MM.1S (cell line): Measurements from ENCODE around the gene ASGR1.
"Not testable (repeated sequence)": the region's sequence is repeated elsewhere in the genome, so short reads cannot be mapped to it uniquely, and the experiment has no call there.

ENCODE experiments used
- EZH2 ChIP-seq: fragments of 300-600 bp; sonication (generic); optimal IDR thresholded peaks from 2 replicates; pipeline ENCODE3; 2017; ENCODE audit warnings: low read depth, mild to moderate bottlenecking, antibody characterized with exemption, low read length, mixed read lengths
- EZH2phosphoT487 ChIP-seq: fragments of 300-600 bp; sonication (generic); IDR thresholded peaks from 2 replicates; pipeline ENCODE4 v1.6.1; 2018; ENCODE audit warnings: antibody characterized with exemption, low read length
- TF ChIP-seq, protein P1 (sequence below): fragments of 300-600 bp; sonication (generic); IDR thresholded peaks from 2 replicates; pipeline ENCODE4 v1.5.1; 2016; ENCODE audit warnings: antibody characterized with exemption, low read length, mixed read lengths

DNA sequence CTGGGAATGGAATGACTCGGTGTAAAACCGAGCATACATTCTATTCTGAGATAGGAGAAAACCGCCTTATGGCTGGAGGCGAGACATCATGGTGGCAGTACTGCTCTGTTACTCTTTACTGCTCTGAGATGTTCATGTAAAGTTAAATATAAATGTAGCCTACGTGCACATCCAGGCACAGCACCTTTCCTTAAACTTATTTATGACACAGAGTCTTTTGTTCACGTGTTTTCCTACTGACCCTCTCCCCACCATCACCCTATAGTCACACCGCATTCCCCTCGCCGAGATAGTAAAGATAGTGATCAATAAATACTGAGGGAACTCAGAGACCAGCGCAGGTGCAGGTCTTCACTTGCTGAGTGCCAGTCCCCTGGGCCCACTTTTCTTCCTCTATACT is 19.6 kb downstream of the ASGR1 start:
- TF ChIP-seq, protein P1, sequence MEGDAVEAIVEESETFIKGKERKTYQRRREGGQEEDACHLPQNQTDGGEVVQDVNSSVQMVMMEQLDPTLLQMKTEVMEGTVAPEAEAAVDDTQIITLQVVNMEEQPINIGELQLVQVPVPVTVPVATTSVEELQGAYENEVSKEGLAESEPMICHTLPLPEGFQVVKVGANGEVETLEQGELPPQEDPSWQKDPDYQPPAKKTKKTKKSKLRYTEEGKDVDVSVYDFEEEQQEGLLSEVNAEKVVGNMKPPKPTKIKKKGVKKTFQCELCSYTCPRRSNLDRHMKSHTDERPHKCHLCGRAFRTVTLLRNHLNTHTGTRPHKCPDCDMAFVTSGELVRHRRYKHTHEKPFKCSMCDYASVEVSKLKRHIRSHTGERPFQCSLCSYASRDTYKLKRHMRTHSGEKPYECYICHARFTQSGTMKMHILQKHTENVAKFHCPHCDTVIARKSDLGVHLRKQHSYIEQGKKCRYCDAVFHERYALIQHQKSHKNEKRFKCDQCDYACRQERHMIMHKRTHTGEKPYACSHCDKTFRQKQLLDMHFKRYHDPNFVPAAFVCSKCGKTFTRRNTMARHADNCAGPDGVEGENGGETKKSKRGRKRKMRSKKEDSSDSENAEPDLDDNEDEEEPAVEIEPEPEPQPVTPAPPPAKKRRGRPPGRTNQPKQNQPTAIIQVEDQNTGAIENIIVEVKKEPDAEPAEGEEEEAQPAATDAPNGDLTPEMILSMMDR: not testable (repeated sequence)
- not testable (repeated sequence) for TF ChIP-seq EZH2, EZH2phosphoT487
